Vagina (tissue), 2 donors: ENCODE results near the gene FAM8A1.

Experiments used
- POLR2A ChIP-seq, 2 donors: fragments of 450-650 bp; IDR thresholded peaks; one replicate each; pipeline ENCODE4 v1.6.1; 2017; ENCODE audit warnings: antibody characterized with exemption in 2 of 2, mild to moderate bottlenecking in 2 of 2, moderate library complexity in 2 of 2
- TF ChIP-seq, protein P1 (sequence below), 3 experiments: fragments of 450-650 bp in 2 of 3; fragments of 200-600 bp in 1 of 3; sonication (generic) in 1 of 3; IDR thresholded peaks; one replicate each; pipeline ENCODE4 v1.5.1; 2017 to 2019; ENCODE audit warnings: antibody characterized with exemption in 3 of 3, mild to moderate bottlenecking in 2 of 3, moderate library complexity in 2 of 3

DNA sequence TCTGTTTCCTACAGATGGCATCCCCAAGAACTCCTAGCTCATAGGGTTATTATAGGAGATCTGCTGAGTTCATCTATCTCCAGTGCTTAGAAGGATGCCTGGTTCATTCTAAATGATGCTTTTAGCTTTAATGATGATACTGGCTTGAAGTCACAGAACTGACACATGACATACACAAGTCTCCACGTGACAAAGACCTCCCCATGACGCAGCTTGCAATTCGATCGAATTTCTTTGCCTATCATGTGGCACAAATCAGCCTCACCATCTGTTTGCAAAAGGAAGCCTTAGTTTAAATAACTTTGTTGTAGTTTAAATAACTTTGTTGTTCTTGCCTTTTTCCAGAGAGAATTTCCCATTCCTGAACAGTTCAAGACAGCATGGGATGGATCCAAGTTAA lies 44.1 kb upstream of the FAM8A1 start:
- TF ChIP-seq, protein P1, sequence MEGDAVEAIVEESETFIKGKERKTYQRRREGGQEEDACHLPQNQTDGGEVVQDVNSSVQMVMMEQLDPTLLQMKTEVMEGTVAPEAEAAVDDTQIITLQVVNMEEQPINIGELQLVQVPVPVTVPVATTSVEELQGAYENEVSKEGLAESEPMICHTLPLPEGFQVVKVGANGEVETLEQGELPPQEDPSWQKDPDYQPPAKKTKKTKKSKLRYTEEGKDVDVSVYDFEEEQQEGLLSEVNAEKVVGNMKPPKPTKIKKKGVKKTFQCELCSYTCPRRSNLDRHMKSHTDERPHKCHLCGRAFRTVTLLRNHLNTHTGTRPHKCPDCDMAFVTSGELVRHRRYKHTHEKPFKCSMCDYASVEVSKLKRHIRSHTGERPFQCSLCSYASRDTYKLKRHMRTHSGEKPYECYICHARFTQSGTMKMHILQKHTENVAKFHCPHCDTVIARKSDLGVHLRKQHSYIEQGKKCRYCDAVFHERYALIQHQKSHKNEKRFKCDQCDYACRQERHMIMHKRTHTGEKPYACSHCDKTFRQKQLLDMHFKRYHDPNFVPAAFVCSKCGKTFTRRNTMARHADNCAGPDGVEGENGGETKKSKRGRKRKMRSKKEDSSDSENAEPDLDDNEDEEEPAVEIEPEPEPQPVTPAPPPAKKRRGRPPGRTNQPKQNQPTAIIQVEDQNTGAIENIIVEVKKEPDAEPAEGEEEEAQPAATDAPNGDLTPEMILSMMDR (IDR thresholded peaks at IDR 0.05), result no peak
- no peak for TF ChIP-seq POLR2A (IDR thresholded peaks at IDR 0.05)
